K562 treated with DMSO at 1 percent for 24 hours (cell line): ENCODE measurements around the gene ADGB. TPM values are rescaled to one million over a fixed set of nuclear protein-coding genes. Genes with fewer than 3 reads are reported as not detected.

Experiments used
- total RNA-seq: library from RNA; unstranded; fragments of 300-600 nt; gene quantifications from 2 replicates; pipeline ENCODE4 v1.2.3, GENCODE V29; 2022; ENCODE audit warnings: low read depth; ENCODE audit not compliant: insufficient read depth

Gene ADGB
- total RNA-seq: not detected in 2 replicates

DNA sequence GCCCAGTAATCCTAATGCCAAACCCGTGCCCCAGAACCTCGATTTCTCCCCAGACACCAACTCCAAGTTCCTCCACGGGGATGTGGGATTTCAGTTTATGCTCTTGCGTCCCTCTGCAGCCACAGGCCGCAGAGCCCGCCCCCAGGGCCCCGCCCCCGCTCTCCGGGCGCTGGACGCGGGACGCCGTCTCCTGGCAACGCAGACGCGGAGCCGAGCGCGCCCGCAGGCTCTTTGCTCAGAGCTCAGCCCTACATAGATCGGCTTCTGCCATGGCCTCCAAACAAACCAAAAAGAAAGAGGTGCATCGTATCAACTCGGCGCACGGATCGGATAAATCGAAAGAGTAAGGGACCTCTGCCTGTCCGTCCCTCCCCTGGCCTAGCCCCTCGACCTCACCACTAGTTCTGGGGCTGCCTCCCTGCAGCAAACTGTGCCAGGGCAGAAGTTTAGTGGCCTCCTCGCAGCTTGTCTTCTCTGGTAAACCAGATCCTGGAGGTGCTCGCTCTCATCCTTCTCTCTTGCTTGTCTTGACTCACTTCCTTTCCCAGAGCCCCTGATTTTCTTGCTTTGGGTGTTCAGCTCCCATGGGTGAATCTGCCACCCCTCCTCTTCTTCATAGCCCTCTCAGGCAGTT, at the start of gene ADGB:
ADGB (plus strand) TSS at position 201 of the 634 bp plus-strand sequence; CDS start at position 270, 69 bp downstream.

Other genes with a start within 250 kb of the ADGB start
- 64.6 and 71.6 TPM in 2 replicates for gene RAB32, start 55.1 kb upstream of the ADGB start, total RNA-seq